HepG2 (cell line): ENCODE results near the gene GNAT2. TPM values are rescaled to one million over a fixed set of nuclear protein-coding genes. Genes with fewer than 3 reads are reported as not detected.

Source experiments
- ATAC-seq: fragments of 200-7000 bp; cut with Tn5 transposase; 3 replicates; pipeline ENCODE4 v1.9.1; 2020; ENCODE audit warnings: mild to moderate bottlenecking, moderate library complexity
- BruUV-seq: library from RNA; stranded (reverse); fragments of 400-500 nt; replicated peaks from 2 replicates; lab custom pipeline; 2021; lab: Mats Ljungman, UMichigan
- CTCF ChIA-PET: fragments of 300-600 bp; formaldehyde crosslinking; extraction: SDS; loops from one replicate; lab custom pipeline; 2021; ENCODE audit warnings: low total read pairs, inconsistent platforms, low intra/inter-chr PET ratio; lab: Yijun Ruan, JAX
- POLR2A ChIA-PET: fragments of 350-600 bp; sonication (Branson Sonifier 250); formaldehyde crosslinking; loops from one replicate; lab custom pipeline; 2020; ENCODE audit warnings: antibody characterized with exemption, inconsistent platforms; lab: Yijun Ruan, JAX
- DNase-seq: peaks from one replicate; pipeline ENCODE4 v3.0.0-alpha.2; 2015; ENCODE audit warnings: low spot score
- FAIRE-seq: peaks from 3 replicates; lab custom pipeline; 2011; peaks lifted over from hg19 to GRCh38; lab: Jason Lieb, UNC
- H2AFZ ChIP-seq: one replicate; pipeline ENCODE4 v1.6.1; 2011; ENCODE audit warnings: low read length, inconsistent platforms
- H3K27ac ChIP-seq: fragments of 300-600 bp; 3 replicates; pipeline ENCODE4 v1.8.0; 2011; ENCODE audit warnings: mixed run types, mild to moderate bottlenecking, mixed read lengths, low read length, inconsistent platforms; ENCODE audit not compliant: insufficient read depth; ENCODE audit errors: extremely low read length
- H3K27me3 ChIP-seq, 2 experiments: fragments of 200-600 bp in 1 of 2; 2 replicates in 1 of 2; 3 replicates in 1 of 2; pipeline versions ENCODE4 v1.6.0 to v1.8.0; 2011; ENCODE audit warnings: low read length in 2 of 2, mild to moderate bottlenecking in 2 of 2, moderate library complexity in 2 of 2, inconsistent platforms in 1 of 2; ENCODE audit not compliant: insufficient read depth in 2 of 2, control insufficient read depth in 1 of 2
- H3K36me3 ChIP-seq, 2 experiments: fragments of 200-600 bp in 1 of 2; replicated peaks in 1 of 2; 2 replicates in 1 of 2; 3 replicates in 1 of 2; pipeline versions ENCODE4 v1.5.1 to v1.8.0; 2011; ENCODE audit warnings: low read length in 2 of 2, inconsistent platforms in 1 of 2; ENCODE audit not compliant: insufficient read depth in 2 of 2, control insufficient read depth in 1 of 2
- H3K4me1 ChIP-seq: 2 replicates; pipeline ENCODE4 v1.5.1; 2012; ENCODE audit warnings: low read length, inconsistent platforms; ENCODE audit not compliant: insufficient read depth
- H3K4me2 ChIP-seq: 2 replicates; pipeline ENCODE4 v1.6.0; 2011; ENCODE audit warnings: low read depth, low read length, inconsistent platforms
- H3K4me3 ChIP-seq, 3 experiments: fragments of 200-600 bp in 1 of 3; sonication (generic), shearing (Covaris generic) in 1 of 3; replicated peaks in 1 of 3; 2 replicates each; pipeline ENCODE4 v1.5.1; 2011 to 2016; ENCODE audit warnings: low read length in 3 of 3, inconsistent platforms in 2 of 3, low read depth in 2 of 3, mild to moderate bottlenecking in 2 of 3, control low read depth in 1 of 3, mixed read lengths in 1 of 3; ENCODE audit not compliant: insufficient read depth in 1 of 3
- H3K79me2 ChIP-seq: one replicate; pipeline ENCODE4 v1.6.1; 2011; ENCODE audit warnings: low read length, inconsistent platforms; ENCODE audit not compliant: insufficient read depth
- H3K9ac ChIP-seq: 2 replicates; pipeline ENCODE4 v1.6.0; 2011; ENCODE audit warnings: mild to moderate bottlenecking, low read depth, low read length, inconsistent platforms; ENCODE audit not compliant: insufficient read depth
- H3K9me3 ChIP-seq: 2 replicates; pipeline ENCODE4 v1.5.1; 2012; ENCODE audit warnings: mild to moderate bottlenecking, low read length
- H4K20me1 ChIP-seq: 2 replicates; pipeline ENCODE4 v1.6.0; 2011; ENCODE audit warnings: inconsistent platforms, mild to moderate bottlenecking, low read length, moderate library complexity; ENCODE audit not compliant: insufficient read depth
- CENPX ChIP-seq: sonication (generic); formaldehyde crosslinking; IDR thresholded peaks from 2 replicates; pipeline ENCODE4 v1.9.0; 2021; ENCODE audit warnings: mild to moderate bottlenecking, missing genetic modification reagents, moderate library complexity
- KDM5B ChIP-seq: sonication (generic); formaldehyde crosslinking; IDR thresholded peaks from 2 replicates; pipeline ENCODE4 v1.4.0; 2020; ENCODE audit warnings: missing genetic modification reagents, mild to moderate bottlenecking, borderline replicate concordance
- MIER2 ChIP-seq: IDR thresholded peaks from 2 replicates; pipeline ENCODE4 v1.6.1; 2016; ENCODE audit warnings: missing biosample characterization, missing genetic modification reagents
- MXI1 ChIP-seq: IDR thresholded peaks from 3 replicates; pipeline ENCODE4 v1.6.1; 2012; ENCODE audit warnings: low read depth, low read length, inconsistent platforms, borderline replicate concordance
- NFE2L1 ChIP-seq: sonication (generic); formaldehyde crosslinking; IDR thresholded peaks from 2 replicates; pipeline ENCODE4 v1.4.0; 2020; ENCODE audit warnings: missing genetic modification reagents, mild to moderate bottlenecking, borderline replicate concordance
- REXO4 ChIP-seq: sonication (generic); formaldehyde crosslinking; IDR thresholded peaks from 2 replicates; pipeline ENCODE4 v1.8.0; 2022; ENCODE audit warnings: missing genetic modification reagents, mild to moderate bottlenecking, borderline replicate concordance
- RXRB ChIP-seq: IDR thresholded peaks from 2 replicates; pipeline ENCODE4 v1.6.1; 2016; ENCODE audit warnings: borderline replicate concordance, missing genetic modification reagents, missing compliant biosample characterization
- ZFP90 ChIP-seq: sonication (generic); formaldehyde crosslinking; IDR thresholded peaks from 2 replicates; pipeline ENCODE4 v1.8.0; 2022; ENCODE audit warnings: missing genetic modification reagents, mild to moderate bottlenecking, inconsistent platforms, borderline replicate concordance
- ZNF121 ChIP-seq: sonication (generic); formaldehyde crosslinking; IDR thresholded peaks from 2 replicates; pipeline ENCODE4 v1.5.0; 2020; ENCODE audit warnings: mild to moderate bottlenecking, missing genetic modification reagents
- ZNF644 ChIP-seq: IDR thresholded peaks from 2 replicates; pipeline ENCODE4 v1.6.1; 2016; ENCODE audit warnings: low read depth
- ZNF674 ChIP-seq: sonication (generic); formaldehyde crosslinking; IDR thresholded peaks from 2 replicates; pipeline ENCODE4 v1.5.0; 2020; ENCODE audit warnings: low read depth, mild to moderate bottlenecking, missing genetic modification reagents
- ZNF746 ChIP-seq: sonication (generic); formaldehyde crosslinking; IDR thresholded peaks from 2 replicates; pipeline ENCODE4 v1.8.0; 2022; ENCODE audit warnings: mild to moderate bottlenecking, missing genetic modification reagents
- WGBS: methylation state at CpG from one replicate; pipeline ENCODE4 v1.1.6; 2017; ENCODE audit warnings: low lambda C conversion rate; 5-methylcytosine and 5-hydroxymethylcytosine counted together
- in situ Hi-C: cut with HindIII; loops from 2 replicates; pipeline ENCODE4 v1.10.0; 2017; ENCODE audit warnings: low pct_unique_long_range_greater_than_20kb; ENCODE audit not compliant: extremely low pct_ligation_motif_present
- intact Hi-C: fragments of 100-400 bp; cut with micrococcal nuclease; formaldehyde crosslinking; loops from one replicate; pipeline ENCODE4 v1.10.0; 2022; ENCODE audit not compliant: unreplicated experiment
- polyA plus RNA-seq, 8 experiments: library from polyadenylated mRNA; depleted of rRNA in 3 of 8; stranded (reverse) in 7 of 8; unstranded in 1 of 8; fragments of >200 nt; fragmentation: Illumina TruSeq in 4 of 8; extraction: Trizol in 4 of 8; gene quantifications; 2 replicates each; pipeline versions ENCODE4 v1.2.1 to v1.2.3, GENCODE V29; 2011 to 2016; ENCODE audit warnings: low read depth in 4 of 8, missing spikeins in 1 of 8, mixed read lengths in 1 of 8; ENCODE audit not compliant: insufficient read depth in 1 of 8
- total RNA-seq, 5 experiments: library from RNA; depleted of rRNA; stranded (reverse); fragments of >200 nt; fragmentation: Illumina TruSeq; extraction: Trizol; gene quantifications; 2 replicates each; pipeline ENCODE4 v1.2.3, GENCODE V29; 2016; ENCODE audit warnings: low read depth in 1 of 5
- TF ChIP-seq, protein P1 (sequence below): IDR thresholded peaks from 2 replicates; pipeline ENCODE4 v1.6.1; 2016; ENCODE audit warnings: missing biosample characterization, missing genetic modification reagents, low read depth
- TF ChIP-seq, protein P2 (sequence below): sonication (generic); formaldehyde crosslinking; IDR thresholded peaks from 2 replicates; pipeline ENCODE4 v1.5.1; 2020; ENCODE audit warnings: mild to moderate bottlenecking, missing genetic modification reagents, moderate library complexity
- TF ChIP-seq, protein P3 (sequence below): sonication (generic); formaldehyde crosslinking; IDR thresholded peaks from 2 replicates; pipeline ENCODE4 v1.5.0; 2020; ENCODE audit warnings: mild to moderate bottlenecking, missing genetic modification reagents

GNAT2 gene
- total and polyA plus RNA-seq, 2 of the 13 experiments (the other 11 are each of a cell fraction or from before 2014, with no cell fraction given) = 0.08 to 0.20 TPM

DNA sequence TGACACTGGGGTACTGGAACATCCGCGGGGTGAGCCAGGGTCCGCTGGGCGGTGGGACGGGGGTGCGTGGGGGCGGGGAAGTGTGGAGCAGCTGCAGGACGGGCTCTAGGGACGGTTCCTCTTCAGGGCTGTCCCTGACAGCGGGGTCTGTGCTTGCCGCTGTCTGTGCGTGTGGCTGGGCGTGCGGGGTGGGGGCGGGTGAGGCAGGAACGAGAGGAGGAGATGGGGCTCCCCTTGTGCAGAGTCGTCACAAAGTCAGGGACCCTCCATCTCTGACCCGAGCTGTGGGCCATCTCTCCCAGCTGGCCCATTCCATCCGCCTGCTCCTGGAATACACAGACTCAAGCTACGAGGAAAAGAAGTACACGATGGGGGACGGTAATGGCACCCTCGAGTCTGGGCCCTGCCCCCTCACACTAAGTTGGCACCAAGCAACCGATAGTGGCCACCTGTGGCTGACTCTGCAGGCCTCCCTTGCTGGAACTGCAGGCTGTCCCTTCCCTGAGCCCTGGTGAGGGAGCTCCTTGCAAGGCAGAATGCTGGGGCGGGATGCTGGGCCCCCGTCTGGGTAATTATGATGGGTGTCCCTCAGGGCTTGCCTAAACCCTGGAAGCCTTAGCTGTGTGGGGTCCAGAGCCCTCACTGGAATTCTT, 48.8 kb upstream of the GNAT2 start:
- ATAC-seq = peak; percentile 33
- no peaks in the 10 kb centered on the region for H4K20me1 ChIP-seq
- H3K4me2 ChIP-seq = peak overlapping the region; percentile 80
- peaks cover 13% of the 10 kb centered on the region for H3K4me1 ChIP-seq
- 21% methylated on average over 6 of the region's 26 CpGs for WGBS
- H3K79me2 ChIP-seq = no peaks in the 10 kb centered on the region
- H3K4me3 ChIP-seq = peak overlapping the region; percentile 56 to 70 (median 58); a peak in 5 of 6 replicates
- H3K27ac ChIP-seq = no peak overlapping the region
- ChIA-PET CTCF (no interaction called here), POLR2A (interaction anchor here (1.1 to 1.8 kb wide), 2 partner anchors 12 to 28 kb away, joined by 3 to 10 read pairs; partner anchors contain the start of gene GSTM4)
- H3K36me3 ChIP-seq = no peaks in the 10 kb centered on the region
- no peak for DNase-seq
- no peaks in the 10 kb centered on the region for H3K9me3 ChIP-seq
- H3K9ac ChIP-seq = peak overlapping the region; percentile 5; the same call in 1 of the 2 replicates
- intact Hi-C loops = no loop called here
- FAIRE-seq = no peak
- in situ Hi-C loops = loop anchor here (10.0 kb wide), 1 partner anchor 47 kb away; the partner anchor contains the start of gene GSTM5
- H2AFZ ChIP-seq = no peak overlapping the region
- no peaks in the 10 kb centered on the region for H3K27me3 ChIP-seq
- BruUV-seq = no TSS peak
- TF ChIP-seq CENPX (CRISPR knock-in tag) = no peak
- TF ChIP-seq, protein P1, sequence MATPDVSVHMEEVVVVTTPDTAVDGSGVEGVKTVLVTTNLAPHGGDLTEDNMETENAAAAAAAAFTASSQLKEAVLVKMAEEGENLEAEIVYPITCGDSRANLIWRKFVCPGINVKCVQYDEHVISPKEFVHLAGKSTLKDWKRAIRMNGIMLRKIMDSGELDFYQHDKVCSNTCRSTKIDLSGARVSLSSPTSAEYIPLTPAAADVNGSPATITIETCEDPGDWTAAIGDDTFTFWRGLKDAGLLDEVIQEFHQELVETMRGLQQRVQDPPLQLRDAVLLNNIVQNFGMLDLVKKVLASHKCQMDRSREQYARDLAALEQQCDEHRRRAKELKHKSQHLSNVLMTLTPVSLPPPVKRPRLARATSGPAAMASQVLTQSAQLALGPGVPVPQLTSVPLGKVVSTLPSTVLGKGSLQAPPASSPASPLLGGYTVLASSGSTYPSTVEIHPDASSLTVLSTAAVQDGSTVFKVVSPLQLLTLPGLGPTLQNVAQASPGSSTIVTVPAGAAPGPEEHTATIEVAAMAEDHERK (CRISPR knock-in tag) = no peak
- no peak for TF ChIP-seq MIER2 (CRISPR knock-in tag)
- no peak for TF ChIP-seq REXO4
- TF ChIP-seq KDM5B (CRISPR knock-in tag) = 0 out of 2 replicates have a peak, but pooled peaks have one; percentile 4
- no peak for TF ChIP-seq ZNF121 (CRISPR knock-in tag)
- no peak for TF ChIP-seq ZNF674 (CRISPR knock-in tag)
- TF ChIP-seq MXI1 = no peak
- TF ChIP-seq, protein P2, sequence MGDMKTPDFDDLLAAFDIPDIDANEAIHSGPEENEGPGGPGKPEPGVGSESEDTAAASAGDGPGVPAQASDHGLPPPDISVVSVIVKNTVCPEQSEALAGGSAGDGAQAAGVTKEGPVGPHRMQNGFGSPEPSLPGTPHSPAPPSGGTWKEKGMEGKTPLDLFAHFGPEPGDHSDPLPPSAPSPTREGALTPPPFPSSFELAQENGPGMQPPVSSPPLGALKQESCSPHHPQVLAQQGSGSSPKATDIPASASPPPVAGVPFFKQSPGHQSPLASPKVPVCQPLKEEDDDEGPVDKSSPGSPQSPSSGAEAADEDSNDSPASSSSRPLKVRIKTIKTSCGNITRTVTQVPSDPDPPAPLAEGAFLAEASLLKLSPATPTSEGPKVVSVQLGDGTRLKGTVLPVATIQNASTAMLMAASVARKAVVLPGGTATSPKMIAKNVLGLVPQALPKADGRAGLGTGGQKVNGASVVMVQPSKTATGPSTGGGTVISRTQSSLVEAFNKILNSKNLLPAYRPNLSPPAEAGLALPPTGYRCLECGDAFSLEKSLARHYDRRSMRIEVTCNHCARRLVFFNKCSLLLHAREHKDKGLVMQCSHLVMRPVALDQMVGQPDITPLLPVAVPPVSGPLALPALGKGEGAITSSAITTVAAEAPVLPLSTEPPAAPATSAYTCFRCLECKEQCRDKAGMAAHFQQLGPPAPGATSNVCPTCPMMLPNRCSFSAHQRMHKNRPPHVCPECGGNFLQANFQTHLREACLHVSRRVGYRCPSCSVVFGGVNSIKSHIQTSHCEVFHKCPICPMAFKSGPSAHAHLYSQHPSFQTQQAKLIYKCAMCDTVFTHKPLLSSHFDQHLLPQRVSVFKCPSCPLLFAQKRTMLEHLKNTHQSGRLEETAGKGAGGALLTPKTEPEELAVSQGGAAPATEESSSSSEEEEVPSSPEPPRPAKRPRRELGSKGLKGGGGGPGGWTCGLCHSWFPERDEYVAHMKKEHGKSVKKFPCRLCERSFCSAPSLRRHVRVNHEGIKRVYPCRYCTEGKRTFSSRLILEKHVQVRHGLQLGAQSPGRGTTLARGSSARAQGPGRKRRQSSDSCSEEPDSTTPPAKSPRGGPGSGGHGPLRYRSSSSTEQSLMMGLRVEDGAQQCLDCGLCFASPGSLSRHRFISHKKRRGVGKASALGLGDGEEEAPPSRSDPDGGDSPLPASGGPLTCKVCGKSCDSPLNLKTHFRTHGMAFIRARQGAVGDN = peak; percentile 30; the same call in 1 of the 2 replicates
- TF ChIP-seq, protein P3, sequence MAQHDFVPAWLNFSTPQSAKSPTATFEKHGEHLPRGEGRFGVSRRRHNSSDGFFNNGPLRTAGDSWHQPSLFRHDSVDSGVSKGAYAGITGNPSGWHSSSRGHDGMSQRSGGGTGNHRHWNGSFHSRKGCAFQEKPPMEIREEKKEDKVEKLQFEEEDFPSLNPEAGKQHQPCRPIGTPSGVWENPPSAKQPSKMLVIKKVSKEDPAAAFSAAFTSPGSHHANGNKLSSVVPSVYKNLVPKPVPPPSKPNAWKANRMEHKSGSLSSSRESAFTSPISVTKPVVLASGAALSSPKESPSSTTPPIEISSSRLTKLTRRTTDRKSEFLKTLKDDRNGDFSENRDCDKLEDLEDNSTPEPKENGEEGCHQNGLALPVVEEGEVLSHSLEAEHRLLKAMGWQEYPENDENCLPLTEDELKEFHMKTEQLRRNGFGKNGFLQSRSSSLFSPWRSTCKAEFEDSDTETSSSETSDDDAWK (CRISPR knock-in tag) = no peak
- no peak for TF ChIP-seq NFE2L1 (CRISPR knock-in tag)
- no peak for TF ChIP-seq RXRB (CRISPR knock-in tag)
- TF ChIP-seq ZFP90 (CRISPR knock-in tag) = no peak
- no peak for TF ChIP-seq ZNF644
- no peak for TF ChIP-seq ZNF746
